ENCODE measurements around the gene UGT1A6. TPM values are rescaled to one million over a fixed set of nuclear protein-coding genes. Genes with fewer than 3 reads are reported as not detected.

The UGT1A6 gene
- total RNA-seq, 1 donor from 2014 or later = 0.17 TPM

- peaks cover 8% of the 10 kb centered on the region for H3K27me3 Mint-ChIP-seq (ENCODE audit: low read depth)
- H3K4me1 Mint-ChIP-seq (ENCODE audit: low read depth) = peaks cover 26% of the 10 kb centered on the region
- no peaks in the 10 kb centered on the region for H3K9me3 Mint-ChIP-seq (ENCODE audit: low read depth)
- no peak for DNase-seq (ENCODE audit: low spot score)
- peak overlapping the region; percentile 50 for H3K27ac Mint-ChIP-seq (ENCODE audit: unreplicated experiment)
- peaks cover 1% of the 10 kb centered on the region for H3K36me3 Mint-ChIP-seq (ENCODE audit: low read depth)
- H3K4me3 Mint-ChIP-seq (ENCODE audit: unreplicated experiment) = no peak overlapping the region
- TF ChIP-seq CTCF (IDR thresholded peaks at IDR 0.05) = no peak
Measured at GRCh38 chr2:233816334-233816733, 123.6 kb downstream of the UGT1A6 start.

GRCh38 chr2:233816771-233817170 lies 124.1 kb downstream of the UGT1A6 start:
- H3K9me3 Mint-ChIP-seq (ENCODE audit: low read depth) = no peaks in the 10 kb centered on the region
- TF ChIP-seq CTCF (IDR thresholded peaks at IDR 0.05) = no peak
- DNase-seq (ENCODE audit: low spot score) = no peak
- no peak overlapping the region for H3K4me3 Mint-ChIP-seq (ENCODE audit: unreplicated experiment)
- H3K4me1 Mint-ChIP-seq (ENCODE audit: low read depth) = peaks cover 26% of the 10 kb centered on the region
- H3K27ac Mint-ChIP-seq (ENCODE audit: unreplicated experiment) = peak overlapping the region; percentile 75
- H3K36me3 Mint-ChIP-seq (ENCODE audit: low read depth) = peaks cover 1% of the 10 kb centered on the region
- H3K27me3 Mint-ChIP-seq (ENCODE audit: low read depth) = peaks cover 8% of the 10 kb centered on the region

GRCh38 chr2:233817361-233817911 lies 124.7 kb downstream of the UGT1A6 start:
- DNase-seq (ENCODE audit: low spot score) = no peak
- H3K4me1 Mint-ChIP-seq (ENCODE audit: low read depth) = peaks cover 26% of the 10 kb centered on the region
- TF ChIP-seq CTCF (IDR thresholded peaks at IDR 0.05) = no peak
- H3K27me3 Mint-ChIP-seq (ENCODE audit: low read depth) = peaks cover 6% of the 10 kb centered on the region
- peaks cover 1% of the 10 kb centered on the region for H3K36me3 Mint-ChIP-seq (ENCODE audit: low read depth)
- no peak overlapping the region for H3K4me3 Mint-ChIP-seq (ENCODE audit: unreplicated experiment)
- peak overlapping the region; percentile 75 for H3K27ac Mint-ChIP-seq (ENCODE audit: unreplicated experiment)
- H3K9me3 Mint-ChIP-seq (ENCODE audit: low read depth) = no peaks in the 10 kb centered on the region

- H3K36me3 Mint-ChIP-seq (ENCODE audit: low read depth) = peaks cover 1% of the 10 kb centered on the region
- no peak for TF ChIP-seq CTCF (IDR thresholded peaks at IDR 0.05)
- H3K4me1 Mint-ChIP-seq (ENCODE audit: low read depth) = peaks cover 24% of the 10 kb centered on the region
- no peaks in the 10 kb centered on the region for H3K9me3 Mint-ChIP-seq (ENCODE audit: low read depth)
- peak overlapping the region; percentile 49 for H3K27ac Mint-ChIP-seq (ENCODE audit: unreplicated experiment)
- peaks cover 6% of the 10 kb centered on the region for H3K27me3 Mint-ChIP-seq (ENCODE audit: low read depth)
- H3K4me3 Mint-ChIP-seq (ENCODE audit: unreplicated experiment) = no peak overlapping the region
- no peak for DNase-seq (ENCODE audit: low spot score)
Measured at GRCh38 chr2:233817995-233818638, 125.4 kb downstream of the UGT1A6 start.

GRCh38 chr2:233818639-233819621 lies 126.2 kb downstream of the UGT1A6 start:
- H3K27ac Mint-ChIP-seq (ENCODE audit: unreplicated experiment) = no peak overlapping the region
- peaks cover 6% of the 10 kb centered on the region for H3K27me3 Mint-ChIP-seq (ENCODE audit: low read depth)
- no peak for TF ChIP-seq CTCF (IDR thresholded peaks at IDR 0.05)
- DNase-seq (ENCODE audit: low spot score) = no peak
- H3K4me1 Mint-ChIP-seq (ENCODE audit: low read depth) = peaks cover 24% of the 10 kb centered on the region
- peaks cover 1% of the 10 kb centered on the region for H3K36me3 Mint-ChIP-seq (ENCODE audit: low read depth)
- no peak overlapping the region for H3K4me3 Mint-ChIP-seq (ENCODE audit: unreplicated experiment)
- H3K9me3 Mint-ChIP-seq (ENCODE audit: low read depth) = no peaks in the 10 kb centered on the region
